Iris pigment epithelial cell (primary cell): ENCODE data around the gene APOL1.
A peak's percentile ranks its signal among the peaks of the same experiment; 100 is the strongest.
"Not testable (repeated sequence)": the region's sequence is repeated elsewhere in the genome, so short reads cannot be mapped to it uniquely, and the experiment has no call there.

Source experiments
- DNase-seq: peaks from one replicate; pipeline ENCODE4 v3.0.0-alpha.2; 2011; ENCODE audit warnings: low read depth

Gene APOL1

GRCh38 chr22:36225333-36225922, 27.5 kb upstream of the APOL1 start:
- no peak for DNase-seq

GRCh38 chr22:36226189-36226588, 26.7 kb upstream of the APOL1 start:
- no peak for DNase-seq

- DNase-seq = no peak
These were observed 25.5 kb upstream of the APOL1 start for GRCh38 chr22:36227396-36227795.

- no peak for DNase-seq
These were observed 25.1 kb upstream of the APOL1 start for GRCh38 chr22:36227806-36228205.

- not testable (repeated sequence) for DNase-seq
These were observed 24.6 kb upstream of the APOL1 start for GRCh38 chr22:36228369-36228768.

- no peak for DNase-seq
These were observed 24.0 kb upstream of the APOL1 start for GRCh38 chr22:36228944-36229343.

GRCh38 chr22:36229649-36230048, 23.3 kb upstream of the APOL1 start:
- DNase-seq = not testable (repeated sequence)

- not testable (repeated sequence) for DNase-seq
These were observed 21.9 kb upstream of the APOL1 start for GRCh38 chr22:36231051-36231450.

GRCh38 chr22:36232715-36233401, 20.1 kb upstream of the APOL1 start:
- no peak for DNase-seq

GRCh38 chr22:36233796-36234195, 19.1 kb upstream of the APOL1 start:
- no peak for DNase-seq

GRCh38 chr22:36234213-36234612, 18.7 kb upstream of the APOL1 start:
- DNase-seq = no peak

- DNase-seq = no peak
These were observed 18.0 kb upstream of the APOL1 start for GRCh38 chr22:36234919-36235318.

GRCh38 chr22:36235585-36235984, 17.3 kb upstream of the APOL1 start:
- DNase-seq = no peak

- no peak for DNase-seq
These were observed 16.3 kb upstream of the APOL1 start for GRCh38 chr22:36236388-36237319.

- peak; percentile 53 for DNase-seq
These were observed 15.2 kb upstream of the APOL1 start for GRCh38 chr22:36237462-36238372.

- no peak for DNase-seq
These were observed 14.4 kb upstream of the APOL1 start for GRCh38 chr22:36238373-36239149.

GRCh38 chr22:36239150-36239400, 13.9 kb upstream of the APOL1 start:
- peak; percentile 38 for DNase-seq

- peak; percentile 95 for DNase-seq
These were observed 13.3 kb upstream of the APOL1 start, which contains the start of gene APOL2 for GRCh38 chr22:36239401-36240171. TSS of gene APOL2 (minus strand) at chr22:36239527. CDS start at chr22:36233162, 6,365 bp downstream.

GRCh38 chr22:36243986-36244385, 8.9 kb upstream of the APOL1 start:
- no peak for DNase-seq
